ENCODE data around the gene PHF23.

PHF23 gene

GRCh38 chr17:7237761-7238419, 1.4 kb downstream of the PHF23 start:
- peak; percentile 86 for DNase-seq

DNA sequence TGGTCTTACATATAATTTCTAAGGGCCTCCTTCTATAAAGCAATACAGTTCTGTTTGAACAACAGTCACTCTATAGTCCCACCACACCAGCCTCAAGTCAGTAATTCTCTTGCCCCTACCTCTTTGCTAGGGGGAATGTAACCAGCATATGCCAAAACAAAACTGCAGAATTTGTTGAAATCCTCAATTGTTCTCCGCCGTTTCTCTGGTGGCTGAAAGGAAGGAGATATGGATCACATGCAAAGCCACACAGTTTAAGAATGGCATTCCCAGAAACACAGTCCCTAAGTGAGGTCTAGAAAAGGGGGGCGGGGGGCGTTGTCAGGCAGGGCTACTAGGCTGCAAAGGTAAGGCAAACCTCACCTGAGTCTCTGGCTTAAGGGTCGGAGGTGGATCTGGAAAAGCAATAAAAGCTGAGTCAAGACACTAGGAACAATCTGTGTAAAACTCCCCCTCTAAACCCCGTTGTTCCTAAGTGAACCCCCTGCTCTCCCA, 1.9 kb downstream of the PHF23 start:
- DNase-seq: no peak

DNA sequence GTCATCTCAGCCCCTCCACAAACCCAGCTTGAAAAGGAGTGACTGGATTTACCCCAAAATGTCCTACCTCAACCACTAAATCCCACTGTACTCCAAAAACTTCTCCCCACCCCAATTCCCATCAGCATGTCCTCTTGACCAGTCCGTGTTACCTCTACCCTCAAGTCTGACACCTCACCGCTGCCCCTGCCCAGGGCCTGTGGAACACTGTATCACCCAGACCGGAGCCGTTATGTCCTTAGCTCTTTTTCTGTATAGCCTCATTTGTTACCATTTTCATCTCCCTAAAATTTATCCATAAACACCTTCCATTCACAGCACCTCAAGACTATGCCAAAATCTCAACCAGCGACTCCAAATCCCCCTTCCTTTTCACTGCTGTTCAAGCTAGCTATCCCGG, 2.4 kb downstream of the PHF23 start:
- DNase-seq: no peak

DNA sequence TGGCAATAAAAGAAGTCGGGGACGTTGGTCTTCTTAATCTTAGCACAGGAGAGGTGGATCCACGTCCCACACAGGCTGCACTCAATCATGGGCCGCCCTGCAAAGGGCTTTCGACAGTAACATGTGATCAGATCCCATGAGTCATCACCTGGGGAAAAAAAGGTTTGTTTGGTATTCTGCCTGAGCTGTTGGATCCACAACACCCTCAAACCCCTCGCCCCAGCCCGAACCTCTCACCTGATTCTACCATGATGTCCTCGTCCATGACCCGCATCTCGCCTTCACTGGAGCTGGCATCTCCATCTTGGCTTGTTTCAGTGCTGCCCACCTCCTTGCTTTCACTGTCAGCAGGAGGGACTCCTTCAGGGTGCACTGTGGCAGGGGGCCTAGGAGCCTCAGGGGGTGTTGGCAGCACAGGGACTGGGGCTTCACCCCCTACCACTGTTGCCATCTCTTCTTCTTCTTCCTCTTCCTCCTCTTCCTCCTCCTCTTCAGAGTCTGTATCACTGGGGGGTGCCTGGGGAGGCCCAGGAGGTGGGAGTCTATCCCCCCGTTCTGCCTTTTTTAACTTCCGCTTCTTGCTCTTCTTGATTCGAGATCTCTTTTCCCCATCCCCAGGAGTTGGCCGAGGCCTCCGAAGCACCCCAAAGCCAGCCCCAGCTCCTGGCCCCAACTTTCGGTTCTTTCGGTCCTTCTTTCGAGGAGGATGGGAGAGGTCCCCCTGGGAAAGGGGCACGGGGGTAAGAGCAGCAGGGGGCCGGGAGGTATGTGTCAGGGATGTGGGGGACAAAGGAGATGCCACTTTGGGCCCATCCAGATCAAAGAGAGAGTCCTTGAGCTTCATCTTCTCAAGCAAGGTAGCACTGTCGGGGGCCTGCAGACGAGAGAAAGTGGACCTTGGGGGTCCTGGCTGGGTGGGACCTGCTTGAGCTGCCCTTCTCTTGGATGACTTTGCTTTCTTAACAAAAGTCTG, 3.3 kb downstream of the PHF23 start:
- DNase-seq: no peak

GRCh38 chr17:7234083-7234951, 4.9 kb downstream of the PHF23 start, which contains the start of gene DVL2:
Gene DVL2 (minus strand): TSS chr17:7234517. CDS start chr17:7234262, 255 bp downstream.
- peak; percentile 96 for DNase-seq

- no peak for DNase-seq
These were observed 5.6 kb downstream of the PHF23 start for GRCh38 chr17:7233701-7234082.

DNA sequence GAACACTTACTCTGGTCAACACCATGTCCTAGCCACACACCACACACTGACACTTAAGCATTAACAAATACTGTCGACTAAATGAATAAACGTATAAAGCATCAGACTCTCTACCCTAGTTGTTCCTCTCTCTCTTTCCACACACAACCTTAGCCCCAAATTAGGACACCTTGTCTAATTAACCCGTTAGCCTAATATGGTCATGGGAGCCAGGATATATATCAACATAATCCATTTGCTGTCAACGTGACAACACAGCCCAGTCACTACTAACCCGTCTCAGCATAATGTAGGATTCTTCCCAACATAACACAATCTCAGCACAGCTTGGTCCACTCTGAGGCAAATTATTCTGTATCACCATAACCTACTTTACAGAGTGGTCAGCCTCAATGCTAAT, 7.1 kb downstream of the PHF23 start:
- no peak for DNase-seq

DNA sequence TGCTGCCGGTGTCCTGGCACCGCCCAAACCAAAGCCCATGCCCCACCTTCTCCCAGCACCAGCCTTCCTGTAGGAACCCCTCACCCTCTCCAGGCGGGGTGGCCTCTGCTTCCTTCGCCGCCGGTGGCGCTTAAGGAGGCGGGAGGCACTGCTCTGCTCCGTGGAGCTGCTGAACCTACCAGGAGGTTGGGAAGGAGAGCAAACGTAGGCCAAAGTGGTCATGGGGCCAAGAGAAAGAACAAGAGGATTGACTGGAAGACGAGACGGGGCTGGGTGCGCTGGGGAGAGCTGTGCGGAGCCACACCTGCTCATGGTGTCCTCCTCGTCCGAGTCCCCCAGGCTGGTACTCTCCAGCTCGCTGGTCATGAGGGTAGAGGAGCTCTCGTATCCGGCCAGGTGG, 9.8 kb downstream of the PHF23 start:
- no peak for DNase-seq

DNA sequence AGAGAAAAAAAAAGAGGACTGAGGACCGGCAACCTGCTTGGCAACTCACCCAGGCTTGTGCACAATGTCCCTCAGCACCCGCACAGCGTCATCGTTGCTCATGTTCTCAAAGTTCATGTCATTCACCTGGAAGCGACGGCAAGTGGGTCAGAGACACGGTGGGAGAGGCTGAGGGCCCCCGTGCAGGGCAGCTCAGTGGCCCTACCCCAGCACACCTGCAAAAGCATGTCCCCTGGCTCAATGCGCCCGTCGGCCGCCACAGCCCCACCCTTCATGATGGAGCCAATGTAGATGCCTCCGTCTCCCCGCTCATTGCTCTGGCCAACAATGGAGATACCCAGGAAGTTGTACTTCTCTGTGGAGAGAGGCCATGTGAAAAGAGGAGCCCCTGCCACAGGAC, 10.3 kb downstream of the PHF23 start:
- no peak for DNase-seq

GRCh38 chr17:7226721-7227710, 12.2 kb downstream of the PHF23 start:
- DNase-seq: no peak

- no peak for DNase-seq
These were observed 13.4 kb downstream of the PHF23 start for GRCh38 chr17:7225711-7226331.

GRCh38 chr17:7224661-7225111, 14.6 kb downstream of the PHF23 start:
- DNase-seq: no peak

- DNase-seq: no peak
These were observed 15.1 kb downstream of the PHF23 start for GRCh38 chr17:7224110-7224509.

- no peak for DNase-seq
These were observed 15.9 kb downstream of the PHF23 start for GRCh38 chr17:7223375-7223774.

- no peak for DNase-seq
These were observed 16.3 kb downstream of the PHF23 start for GRCh38 chr17:7222972-7223292.

DNA sequence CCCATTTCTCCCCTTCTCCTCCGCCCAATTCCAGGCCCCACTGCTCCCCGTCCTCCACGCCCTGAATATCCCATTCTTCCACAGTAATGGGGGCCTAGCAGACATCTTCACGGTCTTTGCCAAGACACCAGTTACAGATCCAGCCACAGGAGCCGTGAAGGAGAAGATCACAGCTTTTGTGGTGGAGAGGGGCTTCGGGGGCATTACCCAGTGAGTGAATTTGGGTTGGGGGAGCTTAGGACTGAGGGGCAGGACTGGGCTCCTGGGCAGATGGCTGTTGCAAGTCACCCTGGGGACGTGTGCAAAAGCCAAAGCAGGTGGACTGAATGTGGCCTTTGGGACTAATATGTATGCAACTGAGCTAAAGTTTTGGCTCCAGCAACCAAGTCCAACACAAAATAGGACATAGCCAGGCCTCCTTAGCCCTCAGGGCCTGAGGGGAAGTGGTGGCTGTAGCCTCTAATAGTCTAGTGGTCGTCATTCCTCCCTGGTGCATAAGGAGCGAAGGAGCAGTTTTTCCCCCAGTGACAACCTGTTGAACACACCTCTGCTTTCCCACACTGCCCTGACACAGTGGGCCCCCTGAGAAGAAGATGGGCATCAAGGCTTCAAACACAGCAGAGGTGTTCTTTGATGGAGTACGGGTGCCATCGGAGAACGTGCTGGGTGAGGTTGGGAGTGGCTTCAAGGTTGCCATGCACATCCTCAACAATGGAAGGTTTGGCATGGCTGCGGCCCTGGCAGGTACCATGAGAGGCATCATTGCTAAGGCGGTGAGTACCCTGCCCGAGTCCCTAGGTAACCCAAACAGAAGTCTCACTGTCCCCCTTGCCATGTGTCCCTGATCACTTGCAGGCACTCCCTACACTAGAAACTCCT, 16.9 kb downstream of the PHF23 start:
- DNase-seq: no peak

GRCh38 chr17:7221278-7222092, 17.8 kb downstream of the PHF23 start:
- no peak for DNase-seq

- DNase-seq: peak; percentile 64
These were observed 18.5 kb downstream of the PHF23 start for GRCh38 chr17:7220593-7221277.
